ENCODE data around the gene RNF220. TPM values are rescaled to one million over a fixed set of nuclear protein-coding genes. Genes with fewer than 3 reads are reported as not detected.
A peak's percentile ranks its signal among the peaks of the same experiment; 100 is the strongest.

RNF220 gene
- total RNA-seq, 1 donor, result 53.2 TPM

DNA sequence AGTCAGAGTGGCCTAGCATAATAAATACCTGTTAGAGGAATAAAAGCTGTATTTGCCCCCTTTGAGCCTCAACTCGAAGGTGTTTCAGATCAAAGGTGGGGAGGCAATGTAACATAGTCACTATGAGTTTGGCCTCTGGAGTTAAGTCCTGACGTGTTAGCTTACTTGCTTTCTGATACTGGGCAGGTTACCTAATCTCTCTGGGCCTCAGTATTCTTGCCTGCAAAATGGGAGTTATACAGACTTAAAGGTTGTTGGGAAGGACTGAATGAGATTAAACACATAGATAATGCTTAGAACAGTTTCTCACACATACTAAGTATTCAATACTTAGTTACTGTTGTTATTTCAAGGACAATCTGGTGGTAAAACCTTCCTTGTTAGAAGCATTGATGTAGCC is 15.5 kb downstream of the RNF220 start:
- no peaks in the 10 kb centered on the region for H3K79me2 ChIP-seq (ENCODE audit: insufficient read depth, low read length)
- DNase-seq (ENCODE audit: insufficient read length, low spot score, missing footprints), result no peak
- no peaks in the 10 kb centered on the region for H3K9me3 ChIP-seq (ENCODE audit: low read depth, low read length)
- no peak overlapping the region for H2AFZ ChIP-seq (ENCODE audit: low read length)
- no peaks in the 10 kb centered on the region for H3K36me3 ChIP-seq (ENCODE audit: insufficient read depth, low read length)
- no peak overlapping the region for H3K4me3 ChIP-seq (ENCODE audit: insufficient read depth, low read length)
- peaks cover 9% of the 10 kb centered on the region for H3K4me1 ChIP-seq (ENCODE audit: insufficient read depth, low read length)
- peaks cover 66% of the 10 kb centered on the region for H3K27me3 ChIP-seq (ENCODE audit: insufficient read depth, low read length)
- no peak overlapping the region for H3K4me2 ChIP-seq (ENCODE audit: insufficient read depth, low read length)
- no peaks in the 10 kb centered on the region for H4K20me1 ChIP-seq (ENCODE audit: insufficient read depth, low read length)
- TF ChIP-seq, protein P1, sequence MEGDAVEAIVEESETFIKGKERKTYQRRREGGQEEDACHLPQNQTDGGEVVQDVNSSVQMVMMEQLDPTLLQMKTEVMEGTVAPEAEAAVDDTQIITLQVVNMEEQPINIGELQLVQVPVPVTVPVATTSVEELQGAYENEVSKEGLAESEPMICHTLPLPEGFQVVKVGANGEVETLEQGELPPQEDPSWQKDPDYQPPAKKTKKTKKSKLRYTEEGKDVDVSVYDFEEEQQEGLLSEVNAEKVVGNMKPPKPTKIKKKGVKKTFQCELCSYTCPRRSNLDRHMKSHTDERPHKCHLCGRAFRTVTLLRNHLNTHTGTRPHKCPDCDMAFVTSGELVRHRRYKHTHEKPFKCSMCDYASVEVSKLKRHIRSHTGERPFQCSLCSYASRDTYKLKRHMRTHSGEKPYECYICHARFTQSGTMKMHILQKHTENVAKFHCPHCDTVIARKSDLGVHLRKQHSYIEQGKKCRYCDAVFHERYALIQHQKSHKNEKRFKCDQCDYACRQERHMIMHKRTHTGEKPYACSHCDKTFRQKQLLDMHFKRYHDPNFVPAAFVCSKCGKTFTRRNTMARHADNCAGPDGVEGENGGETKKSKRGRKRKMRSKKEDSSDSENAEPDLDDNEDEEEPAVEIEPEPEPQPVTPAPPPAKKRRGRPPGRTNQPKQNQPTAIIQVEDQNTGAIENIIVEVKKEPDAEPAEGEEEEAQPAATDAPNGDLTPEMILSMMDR (IDR thresholded peaks at IDR 0.05; ENCODE audit: extremely low read depth, low read depth, low read length), result no peak
- no peak overlapping the region for H3K27ac ChIP-seq (ENCODE audit: low read depth, low read length)

DNA sequence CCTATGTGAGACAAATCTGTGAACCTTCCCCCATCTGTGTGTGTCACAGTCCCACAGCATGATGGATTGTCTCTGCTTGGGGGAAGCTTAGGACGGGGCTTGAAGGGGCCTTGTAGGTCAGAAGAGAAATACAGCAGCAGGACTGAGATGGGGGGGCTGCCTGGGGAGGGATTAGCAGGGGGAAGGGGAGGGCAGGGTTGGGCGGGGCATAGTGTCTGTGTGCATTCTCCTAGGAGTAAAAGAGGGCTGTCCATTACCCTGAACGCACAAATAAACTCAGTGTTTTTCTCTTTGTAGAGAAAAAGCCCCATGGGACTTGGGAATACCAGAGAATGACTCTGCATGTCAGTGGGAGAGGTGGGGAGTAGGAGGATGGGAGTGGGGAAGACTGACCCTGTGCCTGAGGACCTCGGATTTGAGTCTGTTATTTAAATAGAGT is 16.4 kb downstream of the RNF220 start:
- Histone ChIP-seq H4K20me1 (ENCODE audit: insufficient read depth, low read length) (no peaks in the 10 kb centered on the region), H3K4me1 (ENCODE audit: insufficient read depth, low read length) (peaks cover 9% of the 10 kb centered on the region), H3K79me2 (ENCODE audit: insufficient read depth, low read length) (no peaks in the 10 kb centered on the region), H3K27me3 (ENCODE audit: insufficient read depth, low read length) (peaks cover 65% of the 10 kb centered on the region), H3K4me3 (ENCODE audit: insufficient read depth, low read length) (no peak overlapping the region), H3K9me3 (ENCODE audit: low read depth, low read length) (no peaks in the 10 kb centered on the region), H3K36me3 (ENCODE audit: insufficient read depth, low read length) (no peaks in the 10 kb centered on the region), H3K27ac (ENCODE audit: low read depth, low read length) (no peak overlapping the region), H2AFZ (ENCODE audit: low read length) (no peak overlapping the region), H3K4me2 (ENCODE audit: insufficient read depth, low read length) (no peak overlapping the region)
- TF ChIP-seq, protein P1 (IDR thresholded peaks at IDR 0.05; ENCODE audit: extremely low read depth, low read depth, low read length), result no peak
- DNase-seq (ENCODE audit: insufficient read length, low spot score, missing footprints), result no peak

DNA sequence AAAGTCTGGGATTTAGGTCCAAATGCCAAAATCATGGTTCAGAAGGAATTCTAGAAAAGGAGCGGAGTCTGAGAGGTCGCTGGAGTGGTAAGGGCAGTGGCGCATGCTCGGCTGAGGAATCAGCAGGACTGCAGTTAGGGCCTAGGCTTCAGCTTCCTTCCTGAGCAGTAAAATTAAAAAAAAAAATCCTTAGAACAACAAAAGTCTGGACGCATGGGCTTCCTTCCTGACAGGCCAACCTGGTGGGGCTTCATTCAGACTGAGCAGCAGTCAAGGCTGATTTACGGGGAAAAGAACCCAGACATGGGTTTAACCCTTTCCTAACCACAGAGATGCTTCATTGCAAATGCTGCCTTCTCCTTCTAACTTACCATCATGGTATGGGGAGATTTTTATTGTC is 17.1 kb downstream of the RNF220 start:
- Histone ChIP-seq H3K4me2 (ENCODE audit: insufficient read depth, low read length) (no peak overlapping the region), H3K27me3 (ENCODE audit: insufficient read depth, low read length) (peaks cover 64% of the 10 kb centered on the region), H2AFZ (ENCODE audit: low read length) (no peak overlapping the region), H3K79me2 (ENCODE audit: insufficient read depth, low read length) (no peaks in the 10 kb centered on the region), H3K27ac (ENCODE audit: low read depth, low read length) (no peak overlapping the region), H3K4me1 (ENCODE audit: insufficient read depth, low read length) (peaks cover 9% of the 10 kb centered on the region), H3K36me3 (ENCODE audit: insufficient read depth, low read length) (no peaks in the 10 kb centered on the region), H3K9me3 (ENCODE audit: low read depth, low read length) (no peaks in the 10 kb centered on the region), H4K20me1 (ENCODE audit: insufficient read depth, low read length) (no peaks in the 10 kb centered on the region), H3K4me3 (ENCODE audit: insufficient read depth, low read length) (no peak overlapping the region)
- no peak for DNase-seq (ENCODE audit: insufficient read length, low spot score, missing footprints)
- TF ChIP-seq, protein P1 (IDR thresholded peaks at IDR 0.05; ENCODE audit: extremely low read depth, low read depth, low read length), result no peak

DNA sequence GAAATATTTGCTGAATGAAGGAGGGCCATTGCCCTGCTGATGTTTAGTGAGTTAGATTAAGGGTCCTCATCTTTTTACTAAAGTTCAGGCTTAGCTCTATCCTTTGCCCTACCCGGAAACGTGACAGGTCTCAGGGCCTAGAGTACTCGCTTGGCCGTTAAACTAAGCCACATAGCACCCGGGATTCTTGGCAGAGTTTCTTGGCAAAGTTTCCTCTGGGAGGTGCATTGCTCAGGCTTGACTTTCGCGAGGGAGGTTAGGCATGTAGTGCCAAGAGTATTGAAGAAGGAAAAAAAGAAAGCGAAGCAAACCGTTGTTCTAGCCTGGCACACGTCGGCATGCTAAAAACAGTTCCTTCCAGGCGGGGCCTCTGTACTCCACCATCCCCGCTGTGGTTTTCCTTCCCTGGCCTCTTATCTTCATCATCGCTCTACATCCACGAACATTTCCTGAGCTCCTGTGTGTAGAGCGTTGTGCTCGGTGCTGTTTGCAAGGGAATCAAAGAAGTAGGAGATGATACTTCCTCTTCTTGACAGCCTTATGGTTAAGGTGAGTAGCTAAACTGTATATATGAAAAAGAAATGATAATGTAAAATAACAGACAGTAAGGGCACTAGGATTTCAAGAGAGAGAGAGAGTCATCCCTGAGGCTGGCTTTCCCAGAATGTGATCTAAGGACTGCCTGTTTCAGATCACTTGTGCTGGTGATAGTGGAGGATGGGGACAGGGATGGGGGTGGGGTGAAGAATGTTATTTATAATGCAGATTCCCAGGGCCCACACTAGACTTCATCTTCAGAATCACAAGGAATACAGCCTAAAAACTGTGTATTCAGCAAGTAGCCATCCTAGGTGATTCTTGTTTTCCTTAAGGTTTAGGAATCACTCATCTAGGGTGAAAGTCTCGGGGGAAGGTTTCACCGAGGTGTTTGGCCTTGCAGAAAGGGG is 18.8 kb downstream of the RNF220 start:
- Histone ChIP-seq H3K27me3 (ENCODE audit: insufficient read depth, low read length) (peaks cover 64% of the 10 kb centered on the region), H2AFZ (ENCODE audit: low read length) (peak overlapping the region; percentile 53)

More for the DNA sequence above, 18.8 kb downstream of the RNF220 start:
- Histone ChIP-seq H3K36me3 (ENCODE audit: insufficient read depth, low read length) (no peaks in the 10 kb centered on the region), H3K4me3 (ENCODE audit: insufficient read depth, low read length) (peak overlapping the region; percentile 27), H4K20me1 (ENCODE audit: insufficient read depth, low read length) (no peaks in the 10 kb centered on the region), H3K4me2 (ENCODE audit: insufficient read depth, low read length) (peak overlapping the region; percentile 63), H3K4me1 (ENCODE audit: insufficient read depth, low read length) (peaks cover 9% of the 10 kb centered on the region), H3K27ac (ENCODE audit: low read depth, low read length) (no peak overlapping the region), H3K9me3 (ENCODE audit: low read depth, low read length) (no peaks in the 10 kb centered on the region), H3K79me2 (ENCODE audit: insufficient read depth, low read length) (no peaks in the 10 kb centered on the region)
- TF ChIP-seq, protein P1 (IDR thresholded peaks at IDR 0.05; ENCODE audit: extremely low read depth, low read depth, low read length), result no peak
- DNase-seq (ENCODE audit: insufficient read length, low spot score, missing footprints), result peak; percentile 90

Data from osteoblast (primary cell).